Right ventricle myocardium superior (tissue), 1 donor: ENCODE measurements around the gene STIM2. TPM values are rescaled to one million over a fixed set of nuclear protein-coding genes. Genes with fewer than 3 reads are reported as not detected.

ENCODE experiments used
- ATAC-seq: fragments of 200-7000 bp; cut with Tn5 transposase; one replicate; pipeline ENCODE4 v1.9.1; 2020; ENCODE audit warnings: mild to moderate bottlenecking; ENCODE audit not compliant: poor library complexity
- DNase-seq: peaks from one replicate; pipeline ENCODE4 v3.0.0-alpha.2; 2020
- intact Hi-C: fragments of 100-400 bp; cut with DNase I; formaldehyde crosslinking; loops from one replicate; pipeline ENCODE4 v1.11.2; 2022
- total RNA-seq: library from RNA; stranded (reverse); fragmentation: NEBNext Ultra II Directional; extraction: Animal tissue kit (Norgen Biotek cat#: 25700); gene quantifications from one replicate; pipeline ENCODE4 v1.2.1, GENCODE V29; 2021
- donor health status: DM: no; HTN: yes; CAD: no; lungs with severe emphysema.

Gene STIM2
- total RNA-seq, 1 donor from 2014 or later = 9.7 TPM

- intact Hi-C loops = no loop called here
- DNase-seq = no peak
- no peak for ATAC-seq
Observed at GRCh38 chr4:27043200-27043599, 182.6 kb downstream of the STIM2 start.

GRCh38 chr4:27046851-27047250, 186.2 kb downstream of the STIM2 start:
- DNase-seq (no peak), ATAC-seq (no peak)
- intact Hi-C loops = no loop called here

GRCh38 chr4:27048429-27049238, 188.0 kb downstream of the STIM2 start:
- intact Hi-C loops = no loop called here
- DNase-seq (no peak), ATAC-seq (no peak)

GRCh38 chr4:27049239-27049829, 188.7 kb downstream of the STIM2 start:
- DNase-seq (no peak), ATAC-seq (no peak)
- intact Hi-C loops = no loop called here

- DNase-seq (no peak), ATAC-seq (no peak)
- intact Hi-C loops = no loop called here
Observed at GRCh38 chr4:27050731-27051130, 190.1 kb downstream of the STIM2 start.

- intact Hi-C loops = no loop called here
- DNase-seq (no peak), ATAC-seq (no peak)
Observed at GRCh38 chr4:27055221-27055760, 194.7 kb downstream of the STIM2 start.

- no peak for ATAC-seq
- intact Hi-C loops = no loop called here
Observed at GRCh38 chr4:27056281-27056680, 195.6 kb downstream of the STIM2 start.

GRCh38 chr4:27057053-27057452, 196.4 kb downstream of the STIM2 start:
- intact Hi-C loops = no loop called here
- DNase-seq = no peak
- ATAC-seq = no peak

More at GRCh38 chr4:27056281-27056680, 195.6 kb downstream of the STIM2 start:
- no peak for DNase-seq

GRCh38 chr4:27057662-27058061, 197.0 kb downstream of the STIM2 start:
- ATAC-seq (no peak), DNase-seq (no peak)
- intact Hi-C loops = no loop called here

GRCh38 chr4:27058819-27059406, 198.3 kb downstream of the STIM2 start:
- DNase-seq = no peak
- ATAC-seq = no peak
- intact Hi-C loops = no loop called here

- intact Hi-C loops = no loop called here
- ATAC-seq (no peak), DNase-seq (no peak)
Observed at GRCh38 chr4:27059446-27059845, 198.8 kb downstream of the STIM2 start.

GRCh38 chr4:27062256-27062655, 201.6 kb downstream of the STIM2 start:
- DNase-seq (no peak), ATAC-seq (no peak)
- intact Hi-C loops = no loop called here

GRCh38 chr4:27066591-27066990, 205.9 kb downstream of the STIM2 start:
- DNase-seq (peak; percentile 50), ATAC-seq (peak; percentile 73)
- intact Hi-C loops = no loop called here

GRCh38 chr4:27068151-27068867, 207.7 kb downstream of the STIM2 start:
- intact Hi-C loops = no loop called here
- ATAC-seq (peak; percentile 34), DNase-seq (peak; percentile 51)
